Cardiac muscle cell (in vitro differentiated cells and primary cell): ENCODE results near the gene RFFL. TPM values are rescaled to one million over a fixed set of nuclear protein-coding genes. Genes with fewer than 3 reads are reported as not detected.

Experiments used
- DNase-seq, 2 donors: peaks; one replicate each; pipeline versions ENCODE4 v3.0.0 to v3.0.0-alpha.2; 2010 to 2017; ENCODE audit warnings: low read depth in 1 of 2, low spot score in 1 of 2
- H3K27ac ChIP-seq: fragments of 200-600 bp; sonication (generic); 2 replicates; pipeline ENCODE4 v1.5.1; 2016
- H3K27me3 ChIP-seq: fragments of 200-600 bp; sonication (generic); 2 replicates; pipeline ENCODE4 v1.6.0; 2016; ENCODE audit warnings: control low read depth
- H3K36me3 ChIP-seq: fragments of 200-600 bp; sonication (generic); 2 replicates; pipeline ENCODE4 v1.5.1; 2016; ENCODE audit warnings: control low read depth
- H3K4me1 ChIP-seq: fragments of 200-600 bp; sonication (generic); 2 replicates; pipeline ENCODE4 v1.8.1; 2017; ENCODE audit warnings: low read depth, mild to moderate bottlenecking, mixed run types
- H3K4me3 ChIP-seq: fragments of 200-600 bp; sonication (generic); 2 replicates; pipeline ENCODE4 v1.5.1; 2016; ENCODE audit warnings: mild to moderate bottlenecking
- H3K9me3 ChIP-seq: fragments of 200-600 bp; sonication (generic); 2 replicates; pipeline ENCODE4 v1.5.1; 2017; ENCODE audit warnings: low read depth, mild to moderate bottlenecking, control low read depth
- CTCF ChIP-seq: IDR thresholded peaks from 2 replicates; pipeline ENCODE4 v1.5.1; 2012; ENCODE audit warnings: low read depth, mild to moderate bottlenecking, low read length
- polyA plus RNA-seq: library from polyadenylated mRNA; unstranded; fragments of >200 nt; fragmentation: Nextera tagmentation; extraction: Ambion mirVana; gene quantifications from 2 replicates; pipeline ENCODE4 v1.2.1, GENCODE V29; 2016
- total RNA-seq: library from RNA; depleted of rRNA; stranded (reverse); fragments of >200 nt; gene quantifications from 2 replicates; pipeline ENCODE4 v1.2.3, GENCODE V29; 2016

The RFFL gene
- total and polyA plus RNA-seq, 2 experiments from 2014 or later: 4.9 to 22.3 TPM

- Histone ChIP-seq H3K36me3 (peaks cover 6% of the 10 kb centered on the region), H3K27me3 (no peaks in the 10 kb centered on the region), H3K4me3 (no peak overlapping the region), H3K9me3 (no peaks in the 10 kb centered on the region), H3K4me1 (peaks cover 15% of the 10 kb centered on the region), H3K27ac (no peak overlapping the region)
- no peak for DNase-seq
- no peak for TF ChIP-seq CTCF
These were observed 43.9 kb downstream of the RFFL start for GRCh38 chr17:35019386-35020179.

DNA sequence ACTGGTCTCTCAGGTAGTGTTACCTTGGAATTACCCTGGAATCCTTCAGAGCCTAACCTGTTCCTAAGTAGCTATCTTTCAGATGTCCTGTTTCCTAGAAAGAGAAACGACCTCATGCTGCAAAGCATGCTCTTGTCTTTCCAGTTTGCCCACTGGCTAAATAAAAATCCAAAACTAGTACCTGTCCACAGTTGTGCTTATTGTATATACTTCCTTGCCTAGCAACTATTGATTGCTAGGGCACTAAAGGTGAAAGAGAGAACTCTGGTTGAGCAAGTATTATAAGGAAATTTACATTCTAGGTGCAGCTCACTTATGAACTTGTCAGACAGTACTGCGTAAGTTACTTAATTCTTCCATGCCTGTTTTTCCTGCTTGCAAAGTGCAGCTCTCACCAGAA lies 44.7 kb downstream of the RFFL start:
- Histone ChIP-seq H3K9me3 (no peaks in the 10 kb centered on the region), H3K27me3 (no peaks in the 10 kb centered on the region), H3K36me3 (peaks cover 6% of the 10 kb centered on the region), H3K4me1 (peaks cover 15% of the 10 kb centered on the region), H3K4me3 (no peak overlapping the region), H3K27ac (no peak overlapping the region)
- DNase-seq: no peak
- TF ChIP-seq CTCF: no peak

GRCh38 chr17:35017021-35017420 lies 46.5 kb downstream of the RFFL start:
- H3K9me3 ChIP-seq: no peaks in the 10 kb centered on the region
- peaks cover 6% of the 10 kb centered on the region for H3K36me3 ChIP-seq
- H3K4me3 ChIP-seq: no peak overlapping the region
- no peak for TF ChIP-seq CTCF
- no peaks in the 10 kb centered on the region for H3K27me3 ChIP-seq
- peaks cover 13% of the 10 kb centered on the region for H3K4me1 ChIP-seq
- DNase-seq: no peak
- no peak overlapping the region for H3K27ac ChIP-seq

- Histone ChIP-seq H3K9me3 (no peaks in the 10 kb centered on the region), H3K36me3 (peaks cover 6% of the 10 kb centered on the region), H3K4me3 (no peak overlapping the region), H3K27me3 (no peaks in the 10 kb centered on the region), H3K4me1 (peaks cover 13% of the 10 kb centered on the region), H3K27ac (no peak overlapping the region)
- TF ChIP-seq CTCF: no peak
- no peak for DNase-seq
These were observed 47.1 kb downstream of the RFFL start for GRCh38 chr17:35016369-35016768.

- Histone ChIP-seq H3K4me3 (no peak overlapping the region), H3K9me3 (no peaks in the 10 kb centered on the region), H3K36me3 (peaks cover 6% of the 10 kb centered on the region), H3K27me3 (no peaks in the 10 kb centered on the region), H3K27ac (no peak overlapping the region), H3K4me1 (no peaks in the 10 kb centered on the region)
- DNase-seq: no peak
- TF ChIP-seq CTCF: no peak
These were observed 51.8 kb downstream of the RFFL start for GRCh38 chr17:35011671-35012216.
